Retinal pigment epithelial cell (primary cell): Measurements from ENCODE around the gene SHMT1.
"Not testable (repeated sequence)": the region's sequence is repeated elsewhere in the genome, so short reads cannot be mapped to it uniquely, and the experiment has no call there.

Source experiments
- DNase-seq: peaks from one replicate; pipeline ENCODE4 v3.0.0-alpha.2; 2010; ENCODE audit warnings: low read depth
- H3K4me3 ChIP-seq: 2 replicates; pipeline ENCODE4 v1.5.1; 2011; ENCODE audit warnings: mild to moderate bottlenecking, low read length, control low read depth, moderate library complexity
- CTCF ChIP-seq: conservative IDR thresholded peaks from 2 replicates; pipeline ENCODE4 v1.5.1; 2011; ENCODE audit warnings: low read depth, low read length, control low read depth, inconsistent platforms

Gene SHMT1

GRCh38 chr17:18314059-18314730 lies 49.2 kb downstream of the SHMT1 start:
- peak overlapping the region; percentile 91 for H3K4me3 ChIP-seq
- TF ChIP-seq CTCF, result no peak
- no peak for DNase-seq

GRCh38 chr17:18309202-18309601 lies 54.1 kb downstream of the SHMT1 start:
- H3K4me3 ChIP-seq, result no peak overlapping the region
- DNase-seq, result no peak
- no peak for TF ChIP-seq CTCF

- H3K4me3 ChIP-seq, DNase-seq: not testable (repeated sequence)
Observed at GRCh38 chr17:18303206-18303605, 60.1 kb downstream of the SHMT1 start.

GRCh38 chr17:18300725-18301480 lies 62.4 kb downstream of the SHMT1 start:
- TF ChIP-seq CTCF, result no peak
- no peak overlapping the region for H3K4me3 ChIP-seq
- no peak for DNase-seq

GRCh38 chr17:18298061-18298460 lies 65.3 kb downstream of the SHMT1 start:
- H3K4me3 ChIP-seq, DNase-seq: not testable (repeated sequence)

GRCh38 chr17:18291718-18292540 lies 71.4 kb downstream of the SHMT1 start:
- no peak for TF ChIP-seq CTCF
- no peak overlapping the region for H3K4me3 ChIP-seq
- no peak for DNase-seq

- no peak for DNase-seq
- H3K4me3 ChIP-seq, result no peak overlapping the region
- TF ChIP-seq CTCF, result no peak
Observed at GRCh38 chr17:18285296-18285695, 78.1 kb downstream of the SHMT1 start.
